GM18511 (cell line): Measurements from ENCODE around the gene MARS1.
"Not testable (repeated sequence)": the region's sequence is repeated elsewhere in the genome, so short reads cannot be mapped to it uniquely, and the experiment has no call there.

Experiments
- ATAC-seq: cut with Tn5 transposase; IDR thresholded peaks from one replicate; pipeline ENCODE4 v1.9.1; 2021; ENCODE audit warnings: mild to moderate bottlenecking, moderate library complexity; ENCODE audit not compliant: unreplicated experiment

The MARS1 gene

GRCh38 chr12:57487597-57488401 is at the start of gene MARS1:
TSS of gene MARS1 (plus strand) at chr12:57488068. CDS start at chr12:57488091, 23 bp downstream.
- peak; percentile 98 for ATAC-seq

- ATAC-seq, result no peak
Observed at GRCh38 chr12:57438400-57438799, 49.5 kb upstream of the MARS1 start.

DNA sequence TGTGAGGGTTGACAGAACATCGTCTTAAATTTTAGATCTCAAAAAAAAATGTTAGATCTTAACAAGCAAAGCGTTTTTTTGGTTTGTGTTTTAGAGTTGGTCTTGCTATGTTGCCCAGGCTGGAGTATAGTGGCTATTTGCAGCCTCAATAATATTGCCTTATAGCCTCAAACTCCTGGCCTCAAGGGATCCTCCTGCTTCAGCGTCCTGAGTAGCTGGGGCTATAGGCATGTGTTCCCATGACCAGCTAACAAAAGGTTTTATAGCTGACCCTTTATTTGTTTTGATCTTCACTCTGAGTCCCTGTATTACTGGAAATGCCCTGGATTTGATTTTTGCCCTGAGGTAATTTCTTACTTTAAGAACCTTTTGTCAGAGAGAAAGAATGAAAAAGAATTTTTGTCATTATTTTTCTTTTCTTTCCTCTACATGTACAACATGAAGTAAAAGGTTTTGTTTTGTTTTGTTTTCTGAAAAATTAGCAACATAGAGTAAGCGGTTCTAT is 48.1 kb upstream of the MARS1 start:
- no peak for ATAC-seq

- ATAC-seq, result not testable (repeated sequence)
Observed at GRCh38 chr12:57441393-57441792, 46.5 kb upstream of the MARS1 start.

- ATAC-seq, result no peak
Observed at GRCh38 chr12:57441846-57442427, 45.9 kb upstream of the MARS1 start.

GRCh38 chr12:57444337-57444736 is 43.5 kb upstream of the MARS1 start:
- ATAC-seq, result not testable (repeated sequence)

DNA sequence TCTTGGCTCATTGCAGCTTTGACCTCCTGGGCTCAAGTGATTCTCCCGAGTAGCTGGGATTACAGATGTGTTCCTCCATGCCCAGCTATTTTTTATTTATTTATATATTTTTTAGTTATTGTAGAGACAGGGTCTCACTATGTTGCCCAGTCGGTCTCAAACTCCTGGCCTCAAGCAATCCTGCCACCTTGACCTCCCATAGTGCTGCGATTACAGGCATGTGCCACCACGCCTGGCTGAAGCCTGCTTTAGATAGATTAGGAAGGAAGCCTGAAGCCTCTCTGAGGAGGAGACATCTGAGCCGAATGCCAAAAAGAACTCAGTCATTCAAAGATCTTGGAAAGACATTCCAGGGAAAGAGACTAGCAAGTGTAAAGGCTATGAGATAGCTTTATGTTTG is 43.1 kb upstream of the MARS1 start:
- ATAC-seq, result no peak

DNA sequence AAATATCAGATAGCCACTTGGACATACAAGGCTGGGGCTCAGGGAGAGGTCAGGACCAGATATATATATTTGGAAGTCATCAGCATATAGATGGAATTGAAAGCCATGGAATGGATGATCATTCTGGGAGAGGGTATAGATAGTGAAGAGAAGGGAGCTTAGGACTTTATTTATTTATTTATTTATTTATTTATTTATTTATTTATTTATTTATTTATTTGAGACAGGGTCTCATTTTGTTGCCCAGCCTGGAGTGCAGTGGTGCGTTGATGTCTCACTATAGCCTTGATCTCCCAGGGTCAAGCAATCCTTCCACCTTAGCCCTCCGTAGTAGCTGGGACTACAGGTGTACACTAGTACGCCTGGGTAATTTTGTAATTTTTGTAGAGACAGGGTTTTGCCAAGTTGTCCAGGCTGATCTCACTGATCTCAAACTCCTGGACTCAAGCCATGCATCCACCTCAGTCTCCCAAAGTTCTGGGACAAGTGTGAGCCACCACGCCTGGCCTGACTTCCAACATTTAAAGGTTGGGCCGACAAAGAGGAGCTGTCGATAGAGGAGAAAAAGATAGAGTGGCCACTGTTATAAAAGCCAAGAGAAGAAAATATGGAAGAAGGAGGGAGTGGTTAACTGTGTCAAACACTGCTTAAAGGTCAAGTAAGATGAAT is 41.4 kb upstream of the MARS1 start:
- no peak for ATAC-seq

GRCh38 chr12:57448669-57449068 is 39.2 kb upstream of the MARS1 start:
- no peak for ATAC-seq

- no peak for ATAC-seq
Observed at GRCh38 chr12:57449375-57449774, 38.5 kb upstream of the MARS1 start.

- no peak for ATAC-seq
Observed at GRCh38 chr12:57450057-57450456, 37.8 kb upstream of the MARS1 start.

- ATAC-seq, result no peak
Observed at GRCh38 chr12:57451233-57451778, 36.6 kb upstream of the MARS1 start.

- ATAC-seq, result peak; percentile 2
Observed at GRCh38 chr12:57452181-57452936, 35.5 kb upstream of the MARS1 start.

DNA sequence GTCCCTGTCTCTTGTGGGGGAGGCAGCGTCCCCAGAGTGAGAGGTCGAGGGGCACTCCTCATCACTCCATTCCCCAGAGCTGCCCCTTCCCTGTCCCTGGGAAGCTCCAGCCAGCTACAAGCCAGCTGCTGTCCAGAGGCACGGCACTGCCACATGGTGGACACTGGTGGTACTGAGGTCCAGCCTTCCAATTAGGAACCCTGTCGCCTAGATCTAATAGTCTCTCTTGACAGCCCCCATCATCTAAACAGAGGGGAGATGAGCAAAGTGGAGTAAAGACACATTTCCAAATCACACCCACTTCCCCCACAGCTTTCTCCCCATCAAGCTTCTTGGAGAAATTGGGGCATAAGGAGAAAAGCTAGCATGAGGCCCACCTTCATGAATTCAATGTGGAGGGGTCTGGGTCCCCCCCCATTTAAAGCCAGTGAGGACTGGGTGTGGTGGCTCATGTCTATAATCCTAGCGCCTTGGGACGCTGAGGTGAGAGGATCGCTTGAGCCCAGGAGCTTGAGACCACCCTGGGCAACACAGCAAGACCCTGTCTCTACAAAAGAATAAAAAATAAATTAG is 34.8 kb upstream of the MARS1 start:
- ATAC-seq, result peak; percentile 44

- no peak for ATAC-seq
Observed at GRCh38 chr12:57454213-57454565, 33.7 kb upstream of the MARS1 start.

- ATAC-seq, result no peak
Observed at GRCh38 chr12:57454566-57455373, 33.1 kb upstream of the MARS1 start, which contains the start of gene INHBE. TSS of gene INHBE (plus strand) at chr12:57455307. CDS start at chr12:57455537, 230 bp downstream.

- no peak for ATAC-seq
Observed at GRCh38 chr12:57455374-57456144, 32.3 kb upstream of the MARS1 start.

- ATAC-seq, result no peak
Observed at GRCh38 chr12:57456145-57456700, 31.6 kb upstream of the MARS1 start.
